GM21528 (cell line): Measurements from ENCODE around the gene ACVR2B.

Experiments used
- ATAC-seq: cut with Tn5 transposase; IDR thresholded peaks from one replicate; pipeline ENCODE4 v1.9.1; 2021; ENCODE audit warnings: mild to moderate bottlenecking, moderate library complexity; ENCODE audit not compliant: unreplicated experiment, low FRiP score

The ACVR2B gene

DNA sequence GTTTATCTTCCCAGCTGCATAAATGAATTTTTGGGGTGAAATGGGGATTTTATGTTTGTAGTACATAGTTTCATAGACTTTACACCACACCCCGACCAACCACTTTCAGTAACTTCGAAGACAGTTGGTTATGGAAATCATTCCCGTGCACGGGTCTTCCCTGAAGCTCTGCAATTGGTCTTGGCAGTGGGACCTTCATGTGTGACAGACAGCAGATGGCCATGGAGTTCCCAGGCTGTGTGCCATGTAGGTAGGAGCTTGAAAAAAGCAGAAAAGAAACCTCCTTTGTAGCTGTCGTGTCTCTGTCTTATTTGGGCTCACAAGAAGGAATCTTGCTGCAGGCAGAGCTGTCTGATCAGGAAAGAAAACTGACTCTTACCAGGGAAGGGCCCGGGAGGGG is 68.3 kb downstream of the ACVR2B start:
- ATAC-seq = no peak

DNA sequence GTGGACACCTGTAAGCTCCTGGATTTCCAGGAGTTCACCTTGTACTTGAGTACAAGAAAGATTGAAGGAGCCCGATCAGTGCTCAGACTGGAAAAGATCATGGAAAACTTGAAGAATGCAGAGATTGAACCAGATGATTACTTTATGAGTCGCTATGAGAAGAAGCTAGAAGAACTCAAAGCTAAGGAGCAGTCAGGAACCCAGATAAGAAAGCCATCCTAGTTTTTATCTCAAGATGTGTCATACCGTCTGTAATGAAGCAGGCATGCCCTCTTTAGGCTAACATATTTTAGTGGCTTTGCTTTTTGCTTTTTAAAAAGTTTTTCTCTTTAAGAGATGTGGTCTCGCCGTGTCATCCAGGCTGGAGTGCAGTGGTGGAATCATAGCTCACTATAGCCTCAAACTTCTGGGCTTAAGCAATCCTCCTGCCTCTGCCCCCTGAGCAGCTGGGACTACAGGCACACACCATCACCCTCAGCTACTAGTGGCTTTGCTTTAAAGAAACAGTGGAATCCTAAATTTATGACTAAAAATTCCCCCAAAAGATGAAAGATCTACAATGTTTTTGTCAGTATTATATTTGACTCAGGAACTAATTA is 70.5 kb downstream of the ACVR2B start:
- ATAC-seq = no peak

DNA sequence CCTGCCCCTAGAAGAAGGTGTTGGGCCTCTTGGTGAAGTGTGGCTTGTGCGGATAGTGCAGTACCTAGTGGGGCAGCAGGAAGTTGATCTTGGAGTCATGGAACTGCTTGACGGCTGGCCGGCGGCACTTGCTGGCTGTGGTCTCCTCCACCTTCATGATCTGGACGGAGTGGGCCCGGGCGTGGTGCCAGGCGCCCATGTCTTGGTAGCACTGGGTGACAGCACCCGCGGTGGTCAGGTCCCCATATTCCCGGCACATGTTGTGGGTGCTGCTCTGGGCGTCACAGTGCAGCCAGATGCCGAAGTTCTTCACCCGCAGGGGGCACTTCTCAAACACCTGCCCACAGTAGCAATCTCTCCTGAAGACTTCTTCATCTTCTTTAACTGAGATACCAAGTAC is 73.1 kb downstream of the ACVR2B start:
- no peak for ATAC-seq

DNA sequence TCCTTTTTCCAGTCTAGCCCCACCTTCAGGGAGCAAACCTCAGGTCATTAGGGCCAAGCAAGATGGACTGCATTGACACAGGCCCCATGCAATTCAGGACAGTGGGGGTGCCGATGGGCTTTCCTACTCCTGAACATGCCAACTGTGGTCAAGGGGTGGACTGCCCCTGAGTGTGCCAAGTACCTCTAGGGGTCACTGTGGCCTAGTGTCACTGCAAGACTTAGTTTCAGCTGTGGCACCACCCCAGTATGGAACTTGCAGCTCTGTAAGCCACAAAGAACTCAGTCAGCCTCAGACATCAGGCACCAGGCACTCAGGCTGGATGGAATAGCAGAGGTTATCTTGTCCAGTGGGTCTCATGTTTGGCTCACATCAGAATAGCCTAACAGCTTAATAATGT is 74.8 kb downstream of the ACVR2B start:
- ATAC-seq = no peak

DNA sequence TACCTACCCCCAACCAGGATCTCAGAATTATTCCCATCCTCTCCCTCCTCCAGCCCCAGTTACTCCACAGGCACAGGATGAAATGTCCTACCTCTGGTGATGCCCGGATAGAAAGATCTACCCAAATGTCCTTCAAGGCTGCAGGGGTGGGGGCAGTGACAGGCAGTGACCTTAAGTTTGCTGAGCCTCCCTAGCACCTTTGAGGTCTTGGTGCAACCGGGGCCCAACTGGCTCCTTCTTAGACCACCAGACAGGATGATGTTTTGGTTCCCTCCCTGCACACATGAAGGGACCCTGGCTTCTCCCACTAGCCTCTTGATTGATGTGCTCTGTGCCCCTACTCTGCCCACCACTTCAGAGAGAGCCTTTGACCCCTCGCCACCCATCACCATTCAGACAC is 78.8 kb downstream of the ACVR2B start:
- ATAC-seq = no peak

DNA sequence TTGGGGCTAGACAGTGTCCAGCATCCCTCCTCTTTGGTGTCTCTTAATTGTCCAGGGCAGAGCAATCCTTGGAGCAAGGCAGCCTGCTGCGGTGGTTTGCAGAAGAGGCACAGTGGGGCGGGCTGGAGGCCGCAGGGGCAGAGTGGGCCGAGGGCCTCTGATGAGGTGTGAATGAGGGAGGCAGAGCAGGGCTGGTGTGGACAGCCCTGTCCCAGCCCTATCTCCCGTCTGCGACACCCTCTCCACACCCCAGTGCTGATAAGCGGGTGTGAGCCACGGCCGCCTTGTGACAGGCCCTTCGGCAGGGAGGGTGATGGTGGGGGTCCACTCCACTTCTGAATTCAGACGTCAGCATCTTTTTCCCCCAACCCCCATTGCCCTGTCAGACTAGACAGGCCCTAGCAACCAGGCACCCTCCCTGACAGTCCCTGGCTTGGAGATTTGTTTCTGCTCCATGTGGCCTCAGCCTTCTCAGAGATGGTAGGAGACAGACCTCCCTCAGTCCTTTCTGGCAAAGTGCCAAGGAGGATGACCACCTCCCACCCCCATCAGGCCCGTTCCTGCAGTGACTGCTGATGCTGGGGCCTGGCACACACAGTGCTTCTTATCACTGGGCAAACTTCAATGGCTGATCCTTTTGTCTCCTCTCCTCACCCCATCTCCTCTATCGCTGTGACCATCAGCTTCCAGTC is 79.7 kb downstream of the ACVR2B start:
- ATAC-seq = no peak

DNA sequence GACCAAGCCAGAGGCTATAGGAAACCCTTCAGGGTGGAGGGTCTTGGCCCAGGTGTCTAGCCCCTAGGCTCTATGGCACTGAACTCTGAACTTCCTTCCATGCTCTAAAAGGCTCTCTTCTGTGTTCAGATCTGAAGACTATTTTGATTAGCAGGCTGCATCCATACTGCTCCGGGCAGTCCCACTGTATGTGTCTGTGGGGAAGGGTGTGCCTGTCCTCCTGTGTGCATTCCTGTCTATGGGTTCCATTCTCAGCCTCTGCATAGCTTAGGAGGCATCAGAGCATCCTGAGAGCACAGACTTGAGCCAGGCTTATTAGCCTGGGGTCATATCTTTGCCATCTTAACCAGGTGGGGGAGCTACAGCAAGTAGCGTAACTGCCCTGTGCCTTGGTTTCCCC is 80.5 kb downstream of the ACVR2B start:
- no peak for ATAC-seq

DNA sequence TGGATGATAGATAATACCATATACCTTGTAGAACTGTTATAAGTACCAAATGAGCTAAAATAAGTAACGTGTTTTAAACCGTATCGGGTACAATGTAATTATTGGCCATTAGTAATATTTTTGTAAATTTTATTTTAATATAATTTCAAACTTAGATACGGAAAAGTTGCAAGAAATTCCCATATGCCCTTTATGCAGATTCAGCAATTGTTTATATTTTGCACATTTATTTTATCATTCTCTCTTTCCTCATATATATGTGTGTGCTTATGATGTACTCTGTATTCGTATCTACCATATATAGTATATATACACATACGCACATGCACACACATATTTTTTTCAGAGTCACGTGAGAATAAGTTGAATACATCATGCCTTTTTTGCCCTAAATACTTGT is 80.9 kb downstream of the ACVR2B start:
- ATAC-seq = no peak

DNA sequence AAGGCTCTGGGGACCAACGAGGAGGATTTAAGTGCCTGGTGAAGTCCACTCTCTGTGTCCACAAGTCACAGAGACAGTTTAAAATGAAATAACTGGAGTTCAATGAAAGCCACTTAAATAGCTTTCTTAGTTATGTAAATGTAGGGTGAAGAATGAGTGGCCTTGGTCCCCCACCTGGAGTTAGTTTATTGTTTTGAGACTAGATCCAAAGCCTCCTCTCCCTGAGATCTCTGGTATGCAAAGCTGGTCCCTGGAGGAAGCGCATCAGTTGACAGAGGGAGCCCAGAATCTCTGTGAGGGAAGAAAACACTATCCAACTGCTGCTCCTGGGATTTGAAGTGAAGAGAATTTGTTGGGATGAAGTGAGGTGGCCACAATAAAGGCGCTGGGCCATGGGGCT is 83.0 kb downstream of the ACVR2B start:
- no peak for ATAC-seq

DNA sequence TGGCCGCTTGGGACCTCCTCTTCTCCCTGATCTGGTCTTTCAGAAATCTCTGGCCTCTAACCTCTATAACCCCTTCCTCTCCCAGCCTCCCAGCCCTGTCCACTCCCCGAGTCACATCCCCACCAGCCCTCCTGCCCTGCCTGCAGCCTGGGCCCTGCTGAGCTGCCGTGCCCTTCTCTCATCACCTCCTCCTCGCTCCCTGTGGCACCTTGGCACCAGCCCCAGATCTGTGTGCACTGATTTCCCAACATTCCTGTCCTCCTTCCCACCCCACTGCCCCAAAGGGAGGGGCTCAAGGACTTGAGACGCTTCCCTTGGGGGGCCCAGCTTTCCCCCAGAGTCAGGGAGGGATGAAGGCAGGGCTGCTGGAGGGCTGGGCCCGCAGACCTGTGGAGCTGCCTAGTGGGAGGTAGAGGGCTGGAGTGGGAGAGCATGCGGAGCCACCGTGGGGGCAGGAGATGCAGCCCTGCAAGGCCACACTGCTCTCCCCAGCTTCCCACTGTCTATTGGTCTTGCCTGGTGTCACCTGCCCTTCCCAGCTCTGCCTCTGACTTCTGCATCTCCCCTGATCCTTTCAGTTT is 85.2 kb downstream of the ACVR2B start:
- no peak for ATAC-seq

DNA sequence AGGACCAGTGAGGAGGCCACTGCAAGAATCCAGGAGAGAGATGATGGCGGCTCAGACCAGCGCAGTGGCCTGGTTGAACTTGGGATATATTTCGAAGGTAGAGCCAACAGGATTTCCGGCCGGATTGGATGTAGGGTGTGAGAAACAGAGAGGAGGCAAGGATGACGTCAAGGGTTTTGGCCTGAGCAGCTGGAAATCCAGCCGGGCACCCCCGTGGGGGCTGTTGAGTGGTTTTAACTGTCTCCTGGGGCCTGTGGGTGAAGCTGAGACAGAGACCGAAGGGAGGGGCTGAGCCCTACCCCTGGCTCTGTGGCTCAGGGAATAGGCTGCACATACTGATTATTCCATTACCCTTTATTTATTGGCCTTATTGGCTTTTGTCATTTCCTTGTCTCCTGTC is 88.1 kb downstream of the ACVR2B start:
- no peak for ATAC-seq
